ENCODE measurements around the gene SPG21.
A peak's percentile ranks its signal among the peaks of the same experiment; 100 is the strongest.
"Not testable (repeated sequence)": the region's sequence is repeated elsewhere in the genome, so short reads cannot be mapped to it uniquely, and the experiment has no call there.

SPG21 gene

GRCh38 chr15:64989416-64990167 lies at the start of gene SPG21:
TSS of gene SPG21 (minus strand) at chr15:64989914. CDS start at chr15:64983569, 6,345 bp downstream.
- DNase-seq, result peak; percentile 96

GRCh38 chr15:65038836-65039235 lies 49.1 kb upstream of the SPG21 start:
- DNase-seq, result no peak

- no peak for DNase-seq
These were observed 48.7 kb upstream of the SPG21 start for GRCh38 chr15:65038428-65038827.

GRCh38 chr15:65037309-65037708 lies 47.6 kb upstream of the SPG21 start:
- no peak for DNase-seq

GRCh38 chr15:65034719-65035118 lies 45.0 kb upstream of the SPG21 start:
- DNase-seq, result no peak

GRCh38 chr15:65033659-65034269 lies 44.0 kb upstream of the SPG21 start:
- DNase-seq, result peak; percentile 52

GRCh38 chr15:65032801-65033537 lies 43.3 kb upstream of the SPG21 start:
- DNase-seq, result peak; percentile 39

GRCh38 chr15:65029736-65030208 lies 40.1 kb upstream of the SPG21 start:
- DNase-seq, result no peak

GRCh38 chr15:65028921-65029735 lies 39.4 kb upstream of the SPG21 start, which contains the start of gene MTFMT:
TSS of gene MTFMT (minus strand) at chr15:65029639. CDS start at chr15:65029613, 26 bp downstream.
- peak; percentile 90 for DNase-seq

- no peak for DNase-seq
These were observed 38.6 kb upstream of the SPG21 start for GRCh38 chr15:65028338-65028737.

GRCh38 chr15:65027593-65027992 lies 37.9 kb upstream of the SPG21 start:
- DNase-seq, result no peak

GRCh38 chr15:65026756-65027155 lies 37.0 kb upstream of the SPG21 start:
- DNase-seq, result no peak

- no peak for DNase-seq
These were observed 31.8 kb upstream of the SPG21 start for GRCh38 chr15:65021488-65021887.

- no peak for DNase-seq
These were observed 30.7 kb upstream of the SPG21 start for GRCh38 chr15:65020419-65020818.

- DNase-seq, result not testable (repeated sequence)
These were observed 21.5 kb upstream of the SPG21 start for GRCh38 chr15:65011198-65011597.

GRCh38 chr15:65008983-65009382 lies 19.3 kb upstream of the SPG21 start:
- DNase-seq, result no peak

- DNase-seq, result no peak
These were observed 17.2 kb upstream of the SPG21 start for GRCh38 chr15:65006876-65007275.

GRCh38 chr15:65004993-65005392 lies 15.3 kb upstream of the SPG21 start:
- no peak for DNase-seq

- DNase-seq, result no peak
These were observed 8.1 kb upstream of the SPG21 start for GRCh38 chr15:64997745-64998375.

- no peak for DNase-seq
These were observed 7.4 kb upstream of the SPG21 start for GRCh38 chr15:64997066-64997465.

- no peak for DNase-seq
These were observed 3.6 kb upstream of the SPG21 start for GRCh38 chr15:64993290-64993689.

GRCh38 chr15:64991536-64992135 lies 1.9 kb upstream of the SPG21 start:
- no peak for DNase-seq
